Right renal cortex interstitium (tissue), 3 donors: Measurements from ENCODE around the gene MSL3. TPM values are rescaled to one million over a fixed set of nuclear protein-coding genes. Genes with fewer than 3 reads are reported as not detected.

Source experiments
- DNase-seq, 3 donors: peaks; one replicate each; pipeline ENCODE4 v3.0.0-alpha.2; 2013; ENCODE audit warnings: low read depth in 3 of 3, low spot score in 2 of 3
- polyA plus RNA-seq, 3 donors: library from polyadenylated mRNA; unstranded; fragments of 120-200 nt; gene quantifications; one replicate each; pipeline ENCODE4 v1.2.1, GENCODE V29; 2013; ENCODE audit not compliant: insufficient read length in 3 of 3

The MSL3 gene
- polyA plus RNA-seq, 3 donors, result 37.5 to 41.3 (median 39.2) TPM

- DNase-seq, result no peak
Observed at GRCh38 chrX:11759172-11759460, 1.1 kb downstream of the MSL3 start.

- peak in 2 of 3 donors; percentile 61 to 75 for DNase-seq
Observed at GRCh38 chrX:11759461-11760311, 1.6 kb downstream of the MSL3 start.

DNA sequence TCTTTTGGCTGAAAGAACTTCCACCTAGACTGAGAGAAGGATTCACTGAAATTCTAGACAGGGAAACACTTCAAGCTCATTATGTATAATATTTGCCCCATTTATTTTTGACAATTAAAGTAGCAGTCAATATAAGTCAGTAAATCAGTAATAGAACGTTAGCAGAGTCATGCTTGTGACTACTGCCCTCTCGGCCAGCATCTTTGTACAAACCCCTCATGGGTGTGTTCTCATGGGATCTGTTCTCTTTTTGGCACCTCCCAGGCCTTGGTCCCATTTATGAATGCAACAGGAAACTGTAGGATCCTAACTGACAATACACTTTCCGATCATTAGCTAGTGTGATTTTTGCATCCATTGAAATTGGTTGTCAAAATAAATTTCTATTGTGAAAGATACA is 2.9 kb downstream of the MSL3 start:
- no peak for DNase-seq

DNA sequence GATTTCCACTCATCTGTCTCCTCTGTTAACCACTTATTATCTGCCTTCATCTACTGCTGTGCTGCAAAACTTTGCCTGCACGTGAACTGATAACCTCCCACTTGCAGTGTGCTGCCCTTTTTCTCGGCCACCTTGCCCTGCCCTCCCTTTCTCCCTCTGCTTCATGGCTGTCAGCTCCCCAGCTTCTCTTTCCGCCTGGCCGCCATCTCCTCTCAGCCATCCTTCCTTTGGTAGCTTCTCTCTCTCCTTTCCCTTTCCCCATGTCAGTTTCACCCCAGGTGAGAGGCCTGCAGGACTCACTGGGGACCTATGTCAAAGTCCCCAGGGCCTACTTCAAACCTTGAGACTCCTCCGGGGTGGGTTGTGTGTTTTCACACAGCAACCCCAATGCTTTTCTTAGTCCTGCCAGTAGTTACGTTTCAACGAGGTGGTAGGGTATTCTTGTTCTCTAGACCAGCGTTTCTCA is 6.6 kb downstream of the MSL3 start:
- DNase-seq, result no peak

- no peak for DNase-seq
Observed at GRCh38 chrX:11765449-11765848, 7.4 kb downstream of the MSL3 start.

DNA sequence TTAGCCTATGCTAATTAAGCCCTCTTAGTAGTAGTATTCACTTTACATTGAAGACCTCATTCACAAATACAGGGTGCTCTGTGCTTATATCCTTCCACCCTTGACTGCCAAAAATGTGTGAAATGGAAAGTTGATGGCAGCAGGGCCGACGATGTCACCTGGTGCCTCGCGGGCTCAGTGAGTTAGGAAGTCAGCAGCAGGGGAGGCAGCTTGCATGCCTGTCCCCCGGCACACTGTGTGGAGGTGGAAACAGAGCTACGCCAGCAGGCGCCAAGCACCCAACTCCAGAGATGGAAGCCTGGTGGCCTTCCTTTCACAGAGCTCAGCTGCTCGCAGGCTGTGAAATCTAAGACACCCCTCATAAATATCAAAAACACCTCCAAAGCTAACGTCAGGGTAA is 8.4 kb downstream of the MSL3 start:
- DNase-seq, result no peak

- DNase-seq, result no peak
Observed at GRCh38 chrX:11768039-11768438, 10.0 kb downstream of the MSL3 start.

- DNase-seq, result no peak
Observed at GRCh38 chrX:11770320-11770719, 12.3 kb downstream of the MSL3 start.

GRCh38 chrX:11778230-11778629 is 20.2 kb downstream of the MSL3 start:
- DNase-seq, result no peak

DNA sequence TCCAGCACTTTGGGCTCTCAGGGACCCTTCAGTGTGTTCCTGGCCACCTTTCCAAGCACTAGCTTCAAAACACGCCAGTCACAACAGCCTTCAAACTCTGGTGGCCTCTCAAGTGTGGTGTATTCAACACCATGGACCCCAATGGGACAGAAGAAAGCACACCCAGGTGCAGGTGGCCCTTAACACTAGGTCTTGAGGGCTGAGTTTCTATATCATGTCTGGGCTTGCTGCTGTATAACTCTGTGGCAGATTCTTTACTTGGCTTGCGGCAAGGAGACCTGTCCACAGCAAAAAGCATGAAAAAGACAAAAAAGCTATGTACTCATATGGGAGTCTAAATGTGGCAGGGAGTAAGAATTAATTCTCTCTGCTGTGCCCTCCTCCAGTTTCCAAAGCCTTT is 23.1 kb downstream of the MSL3 start:
- DNase-seq, result no peak

DNA sequence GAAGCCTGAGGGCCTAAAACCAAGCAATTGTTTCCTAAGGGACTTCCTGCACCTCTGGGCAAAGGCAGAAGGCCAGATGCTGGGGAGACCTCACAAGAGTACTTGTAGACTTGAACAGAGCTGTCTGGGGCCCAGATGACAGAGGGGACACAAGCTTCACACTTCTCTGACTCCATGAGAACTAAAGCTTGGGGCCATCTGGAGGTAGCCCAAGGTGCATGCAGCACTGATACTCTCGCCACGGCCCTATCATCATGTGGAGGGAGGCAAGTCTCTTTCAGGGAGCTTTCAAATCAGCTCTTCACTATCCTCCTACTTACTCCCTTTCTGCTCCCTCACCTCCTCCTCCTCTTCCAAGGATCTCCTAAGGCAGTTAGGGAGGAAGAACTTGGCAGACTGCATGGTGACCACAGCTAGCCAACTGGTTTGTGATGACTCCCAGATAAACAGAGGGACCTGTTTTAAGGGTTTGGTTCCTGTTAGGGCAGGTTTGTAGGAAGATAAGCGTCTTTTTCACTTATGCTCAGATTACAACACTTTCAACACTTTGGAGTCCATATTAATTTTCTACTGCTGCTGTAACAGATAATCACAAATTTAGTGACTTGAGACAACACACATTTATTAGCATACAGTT is 23.8 kb downstream of the MSL3 start:
- no peak for DNase-seq

DNA sequence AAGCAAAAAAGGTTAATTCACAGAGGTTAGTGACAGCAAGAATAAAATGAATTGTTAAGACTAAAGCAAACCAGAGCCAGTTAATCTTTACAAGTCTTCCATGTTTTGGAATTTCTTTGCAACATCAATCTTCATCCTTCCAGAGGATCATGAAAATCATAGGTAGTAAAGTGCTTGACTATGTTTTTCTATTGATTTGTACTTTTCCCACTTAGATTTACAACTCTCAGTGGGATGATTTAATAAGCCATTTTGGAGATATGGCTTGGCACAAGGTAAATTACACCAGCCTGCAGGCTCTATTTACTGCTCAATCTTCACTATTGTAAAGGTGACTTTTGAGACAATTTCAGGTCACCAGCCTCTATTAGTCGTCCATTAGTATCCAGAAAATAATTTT is 26.5 kb downstream of the MSL3 start:
- no peak for DNase-seq

- no peak for DNase-seq
Observed at GRCh38 chrX:11786862-11787261, 28.8 kb downstream of the MSL3 start.

- DNase-seq, result peak; percentile 12 to 52 (median 29)
Observed at GRCh38 chrX:11787564-11787963, 29.5 kb downstream of the MSL3 start.

GRCh38 chrX:11789809-11790208 is 31.8 kb downstream of the MSL3 start:
- DNase-seq, result no peak

GRCh38 chrX:11791090-11791489 is 33.1 kb downstream of the MSL3 start:
- no peak for DNase-seq

GRCh38 chrX:11791537-11791936 is 33.5 kb downstream of the MSL3 start:
- DNase-seq, result no peak

DNA sequence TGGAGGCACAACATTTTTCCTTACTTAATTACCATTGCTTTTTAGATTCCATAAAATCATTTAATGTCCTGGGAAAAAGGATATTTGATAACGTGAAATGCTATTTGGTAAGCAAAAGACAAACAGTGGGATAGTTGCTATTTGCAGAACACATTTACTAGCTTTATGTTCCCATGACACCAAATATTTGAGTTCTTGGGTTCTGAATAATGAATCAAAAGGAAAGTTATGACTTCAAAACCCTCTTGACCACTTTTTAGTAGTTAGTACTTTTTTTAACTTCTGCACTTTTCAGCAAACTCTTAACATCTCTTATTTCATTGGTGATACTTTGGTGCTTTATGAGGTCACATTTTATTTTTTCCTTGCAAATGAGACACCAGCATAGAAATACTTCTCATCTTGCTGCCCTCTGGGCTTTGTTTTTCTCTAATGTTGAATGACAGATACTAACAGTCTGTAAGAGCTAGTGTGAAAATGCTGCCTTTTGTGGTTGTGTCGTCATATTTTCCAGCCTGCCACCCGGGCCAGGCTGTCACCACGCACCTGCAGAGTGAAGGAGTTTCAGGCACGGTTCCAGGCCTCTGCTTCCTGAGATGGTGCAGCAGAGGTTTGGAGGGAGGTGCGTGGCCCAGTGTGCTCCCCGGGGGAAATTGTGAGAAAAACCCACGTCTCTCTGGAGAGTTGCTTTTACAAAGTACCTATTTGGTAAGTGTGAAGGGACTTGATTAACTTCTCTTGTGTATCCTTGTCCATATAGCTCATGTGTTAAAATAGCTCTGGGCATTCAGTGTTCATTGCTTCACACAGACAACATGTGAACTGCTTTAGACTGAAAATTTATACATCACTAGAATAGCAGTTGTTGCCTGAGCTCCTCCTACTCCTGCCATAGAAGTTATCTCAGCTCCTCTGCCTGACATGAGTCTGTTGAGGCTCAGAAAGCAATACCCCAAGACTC is 34.7 kb downstream of the MSL3 start:
- DNase-seq, result no peak

DNA sequence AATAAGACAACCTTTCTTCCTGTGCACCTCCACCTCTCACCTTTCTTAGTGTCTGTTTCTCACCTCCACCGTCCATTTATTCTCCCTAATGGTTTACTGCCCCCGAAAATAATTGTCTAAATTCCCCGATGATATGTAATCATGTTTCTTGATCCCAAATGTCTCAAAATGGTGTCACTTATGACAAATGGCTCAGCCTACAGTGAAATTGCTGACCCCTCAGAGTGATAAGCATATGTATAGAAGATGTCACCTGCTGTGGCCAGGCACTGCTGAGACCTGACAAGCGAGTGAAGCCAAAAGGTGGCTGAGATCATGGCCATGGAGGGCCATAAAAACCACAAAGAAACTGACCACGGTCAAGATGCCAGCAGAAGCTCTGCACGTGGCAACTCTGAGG is 35.7 kb downstream of the MSL3 start:
- DNase-seq, result no peak

DNA sequence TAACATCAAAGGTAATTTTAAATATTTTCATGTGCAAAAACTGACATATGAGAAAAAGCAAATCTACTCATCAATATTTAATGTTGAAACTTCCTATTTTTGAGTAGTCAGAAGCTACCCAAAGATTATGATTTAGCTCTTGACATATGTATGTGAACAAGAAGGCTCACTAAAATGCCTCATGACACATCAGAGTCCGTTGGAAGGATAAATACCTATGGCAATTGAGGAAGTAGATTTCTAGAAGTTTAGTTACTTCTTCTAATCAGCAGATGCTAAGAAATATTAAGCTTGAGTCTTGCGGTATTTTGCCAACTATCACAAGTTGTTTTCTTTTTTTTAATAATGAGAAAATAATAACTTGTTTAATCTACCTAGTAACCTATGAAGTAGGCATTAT is 55.3 kb downstream of the MSL3 start:
- no peak for DNase-seq
